Keratinocyte (primary cell): ENCODE data around the gene CEBPZ. TPM values are rescaled to one million over a fixed set of nuclear protein-coding genes. Genes with fewer than 3 reads are reported as not detected.

Experiments
- DNase-seq: peaks from one replicate; pipeline ENCODE4 v3.0.0-alpha.2; 2011; ENCODE audit warnings: low read depth, missing footprints, low spot score
- FAIRE-seq: peaks from 2 replicates; lab custom pipeline; 2011; peaks lifted over from hg19 to GRCh38; lab: Jason Lieb, UNC
- H2AFZ ChIP-seq: 2 replicates; pipeline ENCODE4 v1.6.0; 2012; ENCODE audit warnings: low read length, control low read depth, inconsistent platforms; ENCODE audit not compliant: control insufficient read depth
- H3K27ac ChIP-seq: 2 replicates; pipeline ENCODE4 v1.5.1; 2011; ENCODE audit warnings: low read length; ENCODE audit not compliant: control insufficient read depth, insufficient read depth
- H3K27me3 ChIP-seq: 3 replicates; pipeline ENCODE4 v1.6.0; 2011; ENCODE audit warnings: low read length; ENCODE audit not compliant: control insufficient read depth, insufficient read depth; ENCODE audit errors: extremely low read depth
- H3K36me3 ChIP-seq, 2 experiments: 2 replicates in 1 of 2; 3 replicates in 1 of 2; pipeline ENCODE4 v1.5.1; 2011; ENCODE audit warnings: low read length in 2 of 2, mild to moderate bottlenecking in 1 of 2; ENCODE audit not compliant: control insufficient read depth in 2 of 2, insufficient read depth in 2 of 2; ENCODE audit errors: extremely low read depth in 1 of 2
- H3K4me1 ChIP-seq: 3 replicates; pipeline ENCODE4 v1.5.1; 2011; ENCODE audit warnings: low read length; ENCODE audit not compliant: control insufficient read depth, insufficient read depth; ENCODE audit errors: extremely low read depth
- H3K4me2 ChIP-seq: 3 replicates; pipeline ENCODE4 v1.6.0; 2011; ENCODE audit warnings: low read depth, low read length; ENCODE audit not compliant: control insufficient read depth, insufficient read depth; ENCODE audit errors: extremely low read depth
- H3K4me3 ChIP-seq, 3 experiments: fragments of 200-600 bp in 1 of 3; sonication (generic) in 1 of 3; 2 replicates in 2 of 3; 3 replicates in 1 of 3; pipeline ENCODE4 v1.5.1; 2011 to 2016; ENCODE audit warnings: low read length in 3 of 3, mild to moderate bottlenecking in 3 of 3, control low read depth in 2 of 3, inconsistent platforms in 1 of 3, low read depth in 1 of 3, mixed read lengths in 1 of 3, mixed run types in 1 of 3, moderate library complexity in 1 of 3; ENCODE audit not compliant: control insufficient read depth in 2 of 3, insufficient read depth in 2 of 3; ENCODE audit errors: extremely low read depth in 1 of 3
- H3K79me2 ChIP-seq: 2 replicates; pipeline ENCODE4 v1.6.0; 2012; ENCODE audit warnings: low read length; ENCODE audit not compliant: control insufficient read depth, insufficient read depth
- H3K9ac ChIP-seq: 3 replicates; pipeline ENCODE4 v1.6.0; 2011; ENCODE audit warnings: low read length; ENCODE audit not compliant: control insufficient read depth, insufficient read depth; ENCODE audit errors: extremely low read depth
- H3K9me1 ChIP-seq: 3 replicates; pipeline ENCODE4 v1.6.0; 2011; ENCODE audit warnings: low read length; ENCODE audit not compliant: control insufficient read depth, insufficient read depth; ENCODE audit errors: extremely low read depth
- H3K9me3 ChIP-seq: 2 replicates; pipeline ENCODE4 v1.5.1; 2012; ENCODE audit warnings: low read depth, low read length; ENCODE audit not compliant: control insufficient read depth
- H4K20me1 ChIP-seq: 3 replicates; pipeline ENCODE4 v1.6.0; 2011; ENCODE audit warnings: low read length; ENCODE audit not compliant: control insufficient read depth, insufficient read depth; ENCODE audit errors: extremely low read depth
- EZH2 ChIP-seq: IDR thresholded peaks from one replicate; pipeline ENCODE4 v1.6.1; 2012; ENCODE audit warnings: inconsistent platforms, mild to moderate bottlenecking, low read length, moderate library complexity
- dilution Hi-C: fragments of 300-500 bp; cut with MboI; formaldehyde crosslinking; loops from one replicate; pipeline ENCODE4 v1.7.0; 2020; ENCODE audit warnings: low sequenced_read_pairs; ENCODE audit not compliant: extremely low pct_ligation_motif_present
- polyA plus RNA-seq, 5 experiments: library from polyadenylated mRNA; depleted of rRNA in 3 of 5; stranded (reverse) in 3 of 5; stranded (forward) in 1 of 5; unstranded in 1 of 5; fragments of >200 nt; gene quantifications; 1 replicate in 1 of 5; 2 replicates in 3 of 5; 3 replicates in 1 of 5; pipeline versions ENCODE4 v1.2.1 to v1.2.3, GENCODE V29; 2011 to 2012; ENCODE audit warnings: missing spikeins in 2 of 5, low read depth in 1 of 5, low replicate concordance in 1 of 5
- TF ChIP-seq, protein P1 (sequence below), 3 experiments: IDR thresholded peaks in 1 of 3; conservative IDR thresholded peaks in 1 of 3; optimal IDR thresholded peaks in 1 of 3; 2 replicates in 2 of 3; 3 replicates in 1 of 3; pipeline versions ENCODE3 to v1.5.1; 2011; ENCODE audit warnings: low read length in 3 of 3, mild to moderate bottlenecking in 3 of 3, moderate library complexity in 2 of 3, control low read depth in 1 of 3, inconsistent platforms in 1 of 3; ENCODE audit not compliant: insufficient read depth in 2 of 3; ENCODE audit errors: extremely low read depth in 1 of 3

The CEBPZ gene
- polyA plus RNA-seq, 1 donor (not counting 4 experiments of a cell fraction or from before 2014, with no cell fraction given) = 33.8 TPM

DNA sequence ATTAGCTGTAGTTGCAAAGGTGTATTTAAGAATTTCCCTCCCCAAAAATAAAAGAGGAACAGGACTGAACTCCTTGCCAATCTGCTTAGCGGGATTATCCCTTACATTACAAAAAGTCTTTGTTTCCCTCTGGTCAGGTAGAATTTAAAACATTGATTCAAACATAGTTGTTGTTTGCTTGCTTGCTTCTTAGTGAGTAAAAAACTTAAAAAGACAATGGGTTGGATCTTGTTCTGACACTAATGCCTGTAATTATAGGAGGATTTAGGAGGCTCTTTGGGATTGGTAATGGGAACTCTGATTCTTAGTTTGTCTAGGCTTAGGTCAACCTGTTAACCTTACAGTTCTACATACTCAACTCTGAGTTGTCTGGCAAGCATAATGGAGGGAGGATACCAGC is 38.8 kb downstream of the CEBPZ start:
- peaks cover 9% of the 10 kb centered on the region for H3K79me2 ChIP-seq
- no peaks in the 10 kb centered on the region for H3K36me3 ChIP-seq
- no peaks in the 10 kb centered on the region for H3K9me1 ChIP-seq
- H3K9me3 ChIP-seq = no peaks in the 10 kb centered on the region
- DNase-seq (no peak), FAIRE-seq (no peak)
- no peak overlapping the region for H3K27ac ChIP-seq
- dilution Hi-C loops = no loop called here
- no peaks in the 10 kb centered on the region for H3K27me3 ChIP-seq
- no peak for TF ChIP-seq EZH2
- TF ChIP-seq, protein P1, sequence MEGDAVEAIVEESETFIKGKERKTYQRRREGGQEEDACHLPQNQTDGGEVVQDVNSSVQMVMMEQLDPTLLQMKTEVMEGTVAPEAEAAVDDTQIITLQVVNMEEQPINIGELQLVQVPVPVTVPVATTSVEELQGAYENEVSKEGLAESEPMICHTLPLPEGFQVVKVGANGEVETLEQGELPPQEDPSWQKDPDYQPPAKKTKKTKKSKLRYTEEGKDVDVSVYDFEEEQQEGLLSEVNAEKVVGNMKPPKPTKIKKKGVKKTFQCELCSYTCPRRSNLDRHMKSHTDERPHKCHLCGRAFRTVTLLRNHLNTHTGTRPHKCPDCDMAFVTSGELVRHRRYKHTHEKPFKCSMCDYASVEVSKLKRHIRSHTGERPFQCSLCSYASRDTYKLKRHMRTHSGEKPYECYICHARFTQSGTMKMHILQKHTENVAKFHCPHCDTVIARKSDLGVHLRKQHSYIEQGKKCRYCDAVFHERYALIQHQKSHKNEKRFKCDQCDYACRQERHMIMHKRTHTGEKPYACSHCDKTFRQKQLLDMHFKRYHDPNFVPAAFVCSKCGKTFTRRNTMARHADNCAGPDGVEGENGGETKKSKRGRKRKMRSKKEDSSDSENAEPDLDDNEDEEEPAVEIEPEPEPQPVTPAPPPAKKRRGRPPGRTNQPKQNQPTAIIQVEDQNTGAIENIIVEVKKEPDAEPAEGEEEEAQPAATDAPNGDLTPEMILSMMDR (optimal IDR thresholded peaks at IDR 0.05 in 1 of 3, IDR thresholded peaks at IDR 0.05 in 1 of 3, conservative IDR thresholded peaks at IDR 0.05 in 1 of 3; ENCODE audit: extremely low read depth in 1 of 3, insufficient read depth in 2 of 3, low read length in 3 of 3) = no peak
- H3K4me3 ChIP-seq = no peak overlapping the region
- H3K9ac ChIP-seq = no peak overlapping the region
- no peak overlapping the region for H3K4me2 ChIP-seq
- no peak overlapping the region for H2AFZ ChIP-seq
- peaks cover 22% of the 10 kb centered on the region for H3K4me1 ChIP-seq
- H4K20me1 ChIP-seq = no peaks in the 10 kb centered on the region

DNA sequence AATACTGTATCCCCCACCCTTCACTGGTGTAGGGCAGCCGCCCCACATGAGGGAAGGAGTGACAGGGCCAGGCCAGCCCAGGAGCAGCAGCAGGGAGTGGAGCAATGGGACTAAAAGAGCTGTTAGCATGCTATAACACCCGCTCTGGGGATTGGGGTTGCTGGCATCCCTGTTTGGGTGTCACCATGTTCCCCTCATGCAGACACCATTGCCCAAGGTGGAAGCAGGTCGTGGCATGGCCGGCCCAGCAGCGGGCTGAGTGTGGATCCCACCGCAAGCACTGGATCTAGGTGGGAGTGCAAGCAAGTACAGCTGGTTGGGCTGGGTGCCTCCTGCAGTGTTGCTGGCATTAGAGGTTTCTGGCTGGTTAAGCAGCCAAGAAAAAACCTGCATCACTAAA is 39.6 kb downstream of the CEBPZ start:
- dilution Hi-C loops = no loop called here
- Histone ChIP-seq H3K4me2 (no peak overlapping the region), H3K9me1 (no peaks in the 10 kb centered on the region), H3K9me3 (no peaks in the 10 kb centered on the region), H3K27ac (no peak overlapping the region), H4K20me1 (no peaks in the 10 kb centered on the region), H3K79me2 (peaks cover under 1% of the 10 kb centered on the region), H3K36me3 (no peaks in the 10 kb centered on the region), H3K9ac (no peak overlapping the region), H3K4me1 (peaks cover 17% of the 10 kb centered on the region), H3K4me3 (no peak overlapping the region), H3K27me3 (no peaks in the 10 kb centered on the region), H2AFZ (no peak overlapping the region)
- DNase-seq (no peak), FAIRE-seq (no peak)
- TF ChIP-seq, protein P1 (optimal IDR thresholded peaks at IDR 0.05 in 1 of 3, IDR thresholded peaks at IDR 0.05 in 1 of 3, conservative IDR thresholded peaks at IDR 0.05 in 1 of 3; ENCODE audit: extremely low read depth in 1 of 3, insufficient read depth in 2 of 3, low read length in 3 of 3) = no peak
- TF ChIP-seq EZH2 = no peak
